HG02623 (cell line): ENCODE measurements around the gene STT3B.
A peak's percentile ranks its signal among the peaks of the same experiment; 100 is the strongest.

Source experiments
- ATAC-seq: cut with Tn5 transposase; IDR thresholded peaks from one replicate; pipeline ENCODE4 v1.9.1; 2021; ENCODE audit warnings: moderate library complexity; ENCODE audit not compliant: unreplicated experiment

Gene STT3B

GRCh38 chr3:31550452-31551251, 17.9 kb downstream of the STT3B start:
- no peak for ATAC-seq

DNA sequence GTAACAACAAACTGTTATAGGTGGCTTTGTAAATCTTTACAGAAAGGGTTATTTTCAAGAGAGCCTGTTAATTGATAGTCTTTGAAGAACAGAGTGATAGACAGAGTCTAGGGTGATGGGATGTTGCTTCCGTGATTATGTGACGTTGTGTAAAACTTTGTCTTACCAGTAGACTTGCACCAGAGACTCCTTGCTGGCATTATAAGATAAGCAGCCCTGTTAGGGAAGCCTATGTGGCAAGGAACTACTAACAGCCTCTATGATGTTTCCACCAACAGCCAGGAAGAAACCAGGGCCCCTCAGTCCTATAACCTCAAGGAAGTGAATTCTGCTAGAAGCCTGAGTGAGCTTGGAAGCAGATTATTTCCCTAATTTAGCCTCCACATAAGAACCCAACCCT, 18.9 kb downstream of the STT3B start:
- no peak for ATAC-seq

- ATAC-seq = no peak
Measured at GRCh38 chr3:31552103-31552502, 19.4 kb downstream of the STT3B start.

GRCh38 chr3:31553258-31553657, 20.5 kb downstream of the STT3B start:
- ATAC-seq = no peak

DNA sequence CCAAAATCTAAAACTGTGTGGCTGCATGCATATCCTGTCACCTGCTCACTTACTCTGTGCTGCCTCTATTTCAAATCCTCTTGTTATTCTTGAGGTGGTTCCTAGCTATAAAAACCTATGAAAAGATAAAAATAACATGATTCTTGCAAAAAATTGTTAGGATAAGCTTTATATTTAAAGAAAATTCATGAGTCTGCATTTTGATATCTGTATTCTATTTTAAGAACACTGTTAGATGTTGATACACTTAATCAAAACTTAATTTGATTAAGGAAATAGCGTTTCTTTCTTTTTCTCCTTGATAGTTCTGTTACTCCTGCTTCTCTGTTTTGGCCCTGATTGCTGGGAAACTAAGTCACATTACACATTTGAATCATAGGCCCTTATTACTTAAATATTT, 22.5 kb downstream of the STT3B start:
- no peak for ATAC-seq

DNA sequence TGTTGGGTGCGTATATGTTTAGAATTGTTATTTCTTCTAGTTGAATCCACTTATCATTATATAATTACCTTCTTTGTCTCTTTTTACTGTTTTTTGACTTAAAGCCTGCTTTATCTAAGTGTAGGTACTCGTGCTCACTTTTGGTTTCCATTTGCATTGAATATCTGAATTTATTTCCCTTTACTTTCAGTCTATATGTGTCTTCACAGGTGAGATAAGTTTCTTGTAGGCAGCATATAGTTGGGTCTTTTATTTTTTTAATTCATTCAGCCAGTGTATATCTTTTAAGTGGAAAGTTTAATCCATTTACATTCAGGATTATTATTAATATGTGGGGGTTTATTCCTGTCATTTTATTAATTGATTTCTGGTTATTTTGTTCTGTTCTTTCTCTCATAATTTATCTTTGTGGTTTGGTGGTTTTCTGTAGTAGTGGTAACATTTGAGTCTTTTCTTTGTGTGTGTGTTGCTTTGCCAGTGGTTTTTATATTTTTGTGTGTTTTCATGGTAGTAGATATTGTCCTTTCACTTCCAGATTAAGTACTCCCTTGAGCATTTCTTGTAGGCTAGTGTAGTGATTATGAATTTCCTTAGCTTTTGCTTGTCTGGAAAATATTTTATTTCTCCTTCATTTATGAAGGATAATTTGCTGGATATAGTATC, 27.3 kb downstream of the STT3B start:
- no peak for ATAC-seq

GRCh38 chr3:31561891-31562290, 29.2 kb downstream of the STT3B start:
- no peak for ATAC-seq

- ATAC-seq = no peak
Measured at GRCh38 chr3:31562525-31562924, 29.8 kb downstream of the STT3B start.

- no peak for ATAC-seq
Measured at GRCh38 chr3:31565288-31565687, 32.6 kb downstream of the STT3B start.

- peak; percentile 45 for ATAC-seq
Measured at GRCh38 chr3:31567036-31567435, 34.3 kb downstream of the STT3B start.

DNA sequence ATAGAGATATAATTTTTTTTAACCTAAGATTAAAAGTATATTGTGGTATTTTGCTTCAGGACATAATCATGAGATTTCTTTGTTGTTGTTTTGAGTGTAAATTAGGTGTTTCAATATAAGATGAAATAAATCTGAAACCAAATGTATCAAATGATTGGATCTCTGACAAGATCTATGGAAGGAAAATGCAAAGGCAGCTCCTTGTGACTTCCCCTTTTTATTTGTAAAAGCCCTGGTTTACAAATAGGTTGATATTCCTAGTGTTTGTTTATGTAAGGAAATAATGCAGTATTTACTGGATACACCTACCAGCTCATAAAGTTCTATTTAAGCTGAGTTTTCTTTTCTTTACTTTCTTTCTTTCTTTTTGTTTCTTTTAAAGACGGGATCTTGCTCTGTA, 35.9 kb downstream of the STT3B start:
- no peak for ATAC-seq

DNA sequence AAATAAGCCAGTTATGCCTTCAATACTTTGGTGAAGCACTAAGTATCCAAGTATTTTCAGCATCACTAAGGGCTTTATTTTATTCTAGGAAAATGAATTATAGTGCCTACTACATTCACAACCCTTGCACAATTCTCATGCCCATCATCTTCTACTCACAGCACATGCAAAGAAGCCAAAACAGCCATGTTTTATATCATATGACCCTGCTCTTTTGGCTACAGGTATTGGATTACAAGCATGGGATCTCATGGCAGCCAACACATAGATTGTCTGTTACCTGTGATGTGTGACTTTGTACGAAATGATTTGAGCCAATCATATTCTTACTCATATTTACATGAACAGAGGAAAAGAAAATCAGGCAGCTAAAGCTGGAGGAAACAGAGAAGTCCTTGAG, 38.6 kb downstream of the STT3B start:
- ATAC-seq = no peak

- no peak for ATAC-seq
Measured at GRCh38 chr3:31572236-31573004, 39.7 kb downstream of the STT3B start.

DNA sequence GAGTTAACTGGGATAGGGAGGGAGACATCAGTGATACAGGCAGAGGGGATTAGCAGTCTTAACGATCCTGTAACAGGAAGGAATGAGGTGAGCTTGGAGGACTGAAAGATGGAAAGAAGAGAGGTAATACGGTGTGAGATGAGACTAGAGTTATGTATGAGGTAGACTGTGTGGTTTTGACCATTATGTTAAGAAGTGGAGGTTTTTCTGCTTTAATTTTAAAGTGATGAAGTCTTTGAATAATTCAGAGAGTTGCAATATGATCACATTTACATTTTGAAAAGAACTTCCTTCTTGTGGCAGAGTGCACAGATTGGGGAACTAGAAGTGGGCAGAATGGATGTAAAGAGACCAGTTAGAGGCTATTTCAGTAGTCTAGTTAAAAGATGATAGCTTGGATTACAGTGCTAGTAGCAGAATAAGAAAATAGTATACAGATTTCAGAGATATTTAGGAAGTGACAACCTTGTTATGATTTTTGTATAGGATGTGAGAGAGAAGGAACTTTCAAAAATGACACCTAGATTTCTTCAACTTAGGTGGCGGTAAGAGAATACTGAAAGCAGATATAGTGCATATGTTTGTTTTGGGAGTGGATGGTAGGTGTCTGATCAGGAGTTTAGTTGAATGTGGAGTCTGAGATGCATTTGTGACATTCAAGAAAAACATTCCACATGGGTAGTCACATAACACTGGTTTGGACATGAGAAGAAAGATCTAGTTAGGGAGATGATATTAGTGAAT, 40.5 kb downstream of the STT3B start:
- no peak for ATAC-seq

GRCh38 chr3:31575448-31575847, 42.7 kb downstream of the STT3B start:
- no peak for ATAC-seq

DNA sequence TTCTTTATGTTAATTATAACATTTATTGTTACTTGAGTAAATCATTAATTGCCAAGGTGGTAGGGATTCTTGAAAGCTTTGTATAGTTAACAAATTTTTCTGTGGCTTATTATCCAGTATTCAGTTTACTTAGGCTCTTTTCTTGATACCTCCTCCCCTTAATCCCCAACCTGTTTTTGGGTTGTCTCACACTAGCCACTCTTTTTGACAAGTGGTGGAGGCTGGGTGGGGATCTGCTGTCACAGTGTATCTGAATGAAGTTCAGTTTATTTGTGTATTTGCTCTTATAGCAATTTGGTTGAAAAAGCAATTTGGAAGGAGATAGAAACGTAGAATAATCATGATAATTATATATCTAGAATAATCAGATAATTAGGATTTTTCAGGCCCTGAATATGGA, 43.8 kb downstream of the STT3B start:
- no peak for ATAC-seq

- ATAC-seq = no peak
Measured at GRCh38 chr3:31577232-31577631, 44.5 kb downstream of the STT3B start.

- ATAC-seq = no peak
Measured at GRCh38 chr3:31579828-31580227, 47.1 kb downstream of the STT3B start.

GRCh38 chr3:31580645-31581044, 47.9 kb downstream of the STT3B start:
- no peak for ATAC-seq

DNA sequence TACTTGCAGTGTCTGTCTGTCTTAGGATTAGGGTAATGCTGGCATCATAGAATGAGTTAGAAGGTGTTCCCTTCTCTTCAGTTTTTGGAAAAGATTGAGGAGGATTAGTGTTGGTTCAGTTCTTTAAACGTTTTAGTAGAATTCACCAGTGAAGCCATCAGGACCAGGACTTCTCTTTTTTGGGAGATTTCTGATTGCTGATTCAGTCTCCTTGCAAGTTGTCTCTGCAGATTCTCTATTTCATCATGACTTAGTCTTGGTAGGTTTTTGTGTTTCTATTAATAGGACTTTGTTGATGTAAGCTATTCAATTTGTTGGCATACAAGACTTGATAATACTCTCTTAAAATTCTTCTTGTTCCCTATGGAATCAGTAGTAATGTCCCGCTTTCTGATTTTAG, 48.9 kb downstream of the STT3B start:
- no peak for ATAC-seq

DNA sequence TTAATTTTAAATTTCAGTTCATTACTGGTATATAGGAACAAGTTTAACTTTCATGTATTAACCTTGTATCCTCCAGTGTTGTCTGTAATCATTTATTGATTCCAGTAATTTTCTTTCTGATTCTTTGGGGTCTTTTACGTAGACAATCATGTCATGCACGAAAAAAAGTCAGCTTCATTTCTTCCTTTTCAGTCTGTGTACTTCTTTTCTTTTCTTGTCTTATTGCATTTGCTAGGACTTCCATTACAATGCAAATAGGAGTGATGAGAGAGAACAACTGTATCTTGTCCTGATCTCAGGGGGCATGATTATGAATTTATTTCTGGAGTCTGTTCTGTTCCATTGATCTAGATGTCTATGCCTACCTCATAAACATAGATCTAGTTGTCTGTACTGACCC, 56.5 kb downstream of the STT3B start:
- ATAC-seq = no peak
